ENCODE measurements around the gene ZNF653. TPM values are rescaled to one million over a fixed set of nuclear protein-coding genes. Genes with fewer than 3 reads are reported as not detected.
"Not testable (repeated sequence)": the region's sequence is repeated elsewhere in the genome, so short reads cannot be mapped to it uniquely, and the experiment has no call there.

Gene ZNF653
- total RNA-seq, 1 donor: 3.5 TPM

DNA sequence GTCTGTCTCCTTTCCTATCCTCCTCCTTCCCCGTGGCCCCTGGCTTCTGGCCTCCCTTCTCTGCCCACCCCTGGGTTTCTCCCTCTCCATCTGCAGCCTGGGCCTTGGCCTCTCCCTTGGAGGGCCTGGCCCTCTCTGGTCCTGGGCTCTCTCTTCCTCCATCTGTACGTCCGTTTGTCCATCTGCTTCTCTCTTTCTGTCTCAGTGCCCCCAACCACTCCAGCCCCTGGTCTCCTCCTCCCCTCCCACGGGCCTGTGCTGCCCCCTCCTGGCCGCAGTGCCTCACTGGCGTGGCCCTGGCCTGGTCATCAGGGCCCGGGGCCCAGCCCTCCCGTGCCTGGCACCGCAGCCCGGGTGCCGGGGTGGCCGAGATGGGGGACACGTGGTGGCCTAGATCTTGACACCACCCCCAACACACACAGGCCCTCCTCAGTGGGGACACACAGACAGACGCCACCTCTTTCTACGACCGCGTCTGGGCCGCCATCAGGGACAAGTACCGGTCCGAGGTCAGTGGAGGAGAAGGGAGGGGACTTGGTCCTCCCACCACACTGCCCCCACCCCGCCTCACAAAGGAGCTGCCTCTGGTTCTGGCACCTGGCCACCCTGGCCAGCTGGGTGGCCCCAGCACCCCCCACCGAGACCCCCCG lies 58.9 kb downstream of the ZNF653 start:
- no peaks in the 10 kb centered on the region for H3K4me1 ChIP-seq (ENCODE audit: insufficient read depth, low read length)
- H3K4me3 ChIP-seq (ENCODE audit: low read length): no peak overlapping the region
- no peaks in the 10 kb centered on the region for H3K9me3 ChIP-seq (ENCODE audit: low read depth, low read length)
- no peaks in the 10 kb centered on the region for H3K27me3 ChIP-seq (ENCODE audit: insufficient read depth, low read length)

DNA sequence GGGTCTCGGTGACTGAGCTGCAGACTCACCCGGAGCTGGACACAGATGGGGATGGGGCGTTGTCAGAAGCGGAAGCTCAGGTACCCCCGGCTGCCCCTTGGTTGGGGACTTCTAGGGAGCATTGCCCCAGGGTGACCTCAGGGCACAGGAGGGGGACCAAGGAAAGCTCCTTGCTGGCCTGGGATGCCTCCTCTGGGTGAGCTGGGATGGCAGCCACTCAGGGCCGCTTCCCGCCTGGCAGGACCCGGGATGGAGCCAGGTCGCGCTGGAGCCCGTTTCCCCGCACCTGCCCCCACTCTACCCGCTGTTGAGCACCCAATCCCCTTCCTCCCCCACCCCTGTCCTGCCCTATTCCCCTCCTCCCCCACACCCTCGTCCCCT lies 59.4 kb downstream of the ZNF653 start:
- no peaks in the 10 kb centered on the region for H3K27me3 ChIP-seq (ENCODE audit: insufficient read depth, low read length)
- H3K9me3 ChIP-seq (ENCODE audit: low read depth, low read length): no peaks in the 10 kb centered on the region
- H3K4me1 ChIP-seq (ENCODE audit: insufficient read depth, low read length): no peaks in the 10 kb centered on the region
- no peak overlapping the region for H3K4me3 ChIP-seq (ENCODE audit: low read length)

DNA sequence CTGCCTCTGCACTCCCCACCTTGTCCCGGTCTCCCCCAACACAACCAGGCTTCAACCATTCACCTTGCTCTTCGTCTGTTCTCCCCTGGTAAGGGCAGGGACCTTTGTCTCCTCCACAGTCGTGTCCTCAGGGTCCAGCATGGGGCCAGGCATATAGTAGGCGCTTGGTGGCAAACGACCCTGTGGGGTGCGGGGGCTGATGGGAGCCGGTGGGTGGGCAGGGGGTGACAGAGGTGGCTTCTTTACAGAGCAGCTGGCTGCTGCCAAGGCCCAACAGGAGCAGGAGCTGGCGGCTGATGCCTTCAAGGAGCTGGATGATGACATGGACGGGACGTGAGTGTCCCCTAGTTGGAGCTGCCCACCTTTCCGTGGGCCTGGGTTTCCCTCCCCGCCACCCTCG lies 60.5 kb downstream of the ZNF653 start:
- Histone ChIP-seq H3K4me1 (ENCODE audit: insufficient read depth, low read length) (no peaks in the 10 kb centered on the region), H3K27me3 (ENCODE audit: insufficient read depth, low read length) (no peaks in the 10 kb centered on the region), H3K9me3 (ENCODE audit: low read depth, low read length) (no peaks in the 10 kb centered on the region), H3K4me3 (ENCODE audit: low read length) (no peak overlapping the region)

DNA sequence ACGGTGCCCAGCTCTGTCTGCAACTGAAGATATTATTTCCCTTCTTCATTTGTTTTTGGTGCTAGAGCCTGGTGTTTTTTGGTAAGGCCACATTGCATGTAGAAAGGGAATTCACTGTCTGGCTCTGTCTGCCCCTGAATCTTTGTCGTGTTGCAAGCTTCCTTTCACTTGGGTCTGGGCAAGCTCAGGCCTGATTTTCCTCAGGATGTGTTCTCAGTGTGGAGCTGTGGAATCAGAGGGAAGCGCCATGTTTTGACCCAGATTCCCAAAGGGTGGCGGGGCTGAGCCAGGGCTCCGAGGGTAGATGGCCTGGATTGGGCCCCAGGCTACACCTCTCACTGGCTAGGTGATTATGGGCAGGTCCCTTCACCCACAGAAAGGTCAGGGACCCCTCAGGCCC lies 61.6 kb downstream of the ZNF653 start:
- Histone ChIP-seq H3K27me3 (ENCODE audit: insufficient read depth, low read length) (no peaks in the 10 kb centered on the region), H3K4me3 (ENCODE audit: low read length) (no peak overlapping the region), H3K9me3 (ENCODE audit: low read depth, low read length) (no peaks in the 10 kb centered on the region), H3K4me1 (ENCODE audit: insufficient read depth, low read length) (no peaks in the 10 kb centered on the region)

DNA sequence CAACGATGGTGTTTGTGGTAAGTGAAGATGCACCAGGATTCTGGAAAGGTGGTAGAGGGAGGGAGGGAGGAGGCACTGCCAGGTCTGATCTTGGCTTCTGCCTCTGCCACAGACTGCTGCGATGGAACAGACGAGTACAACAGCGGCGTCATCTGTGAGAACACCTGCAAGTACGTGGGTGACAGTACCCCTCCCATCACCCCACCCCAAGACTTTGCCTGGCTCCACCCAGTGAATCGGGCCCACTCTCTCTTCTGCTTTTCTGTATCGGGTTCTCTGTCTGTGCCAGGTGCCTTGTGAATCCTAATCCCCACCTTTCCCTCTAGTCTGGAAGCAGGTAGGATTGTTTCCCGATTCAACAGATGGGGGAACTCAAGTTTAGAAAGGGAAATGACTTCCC lies 67.7 kb downstream of the ZNF653 start:
- Histone ChIP-seq H3K27me3 (ENCODE audit: insufficient read depth, low read length) (no peaks in the 10 kb centered on the region), H3K4me1 (ENCODE audit: insufficient read depth, low read length) (peaks cover 27% of the 10 kb centered on the region), H3K9me3 (ENCODE audit: low read depth, low read length) (no peaks in the 10 kb centered on the region), H3K4me3 (ENCODE audit: low read length) (no peak overlapping the region)

DNA sequence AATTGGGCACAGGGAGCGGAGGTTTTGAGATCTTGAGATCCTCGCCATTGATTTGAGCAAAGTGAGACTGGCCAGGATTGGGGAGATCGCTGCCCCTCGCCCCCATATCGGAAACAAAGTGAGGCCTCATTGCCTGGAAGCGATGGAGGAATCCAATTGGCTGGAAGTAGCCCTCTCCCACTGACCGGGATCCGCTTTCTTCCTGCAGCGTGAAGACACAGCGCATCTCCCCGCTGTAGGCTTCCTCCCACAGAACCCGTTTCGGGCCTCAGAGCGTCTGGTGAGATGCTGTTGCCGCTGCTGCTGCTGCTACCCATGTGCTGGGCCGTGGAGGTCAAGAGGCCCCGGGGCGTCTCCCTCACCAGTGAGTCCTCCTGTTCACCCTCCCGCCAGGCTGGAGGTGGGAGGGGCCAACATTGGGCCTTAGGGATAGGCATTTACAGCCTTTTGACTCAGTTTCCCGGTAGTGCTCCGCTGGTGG lies 69.8 kb downstream of the ZNF653 start:
- no peaks in the 10 kb centered on the region for H3K9me3 ChIP-seq (ENCODE audit: low read depth, low read length)

DNA sequence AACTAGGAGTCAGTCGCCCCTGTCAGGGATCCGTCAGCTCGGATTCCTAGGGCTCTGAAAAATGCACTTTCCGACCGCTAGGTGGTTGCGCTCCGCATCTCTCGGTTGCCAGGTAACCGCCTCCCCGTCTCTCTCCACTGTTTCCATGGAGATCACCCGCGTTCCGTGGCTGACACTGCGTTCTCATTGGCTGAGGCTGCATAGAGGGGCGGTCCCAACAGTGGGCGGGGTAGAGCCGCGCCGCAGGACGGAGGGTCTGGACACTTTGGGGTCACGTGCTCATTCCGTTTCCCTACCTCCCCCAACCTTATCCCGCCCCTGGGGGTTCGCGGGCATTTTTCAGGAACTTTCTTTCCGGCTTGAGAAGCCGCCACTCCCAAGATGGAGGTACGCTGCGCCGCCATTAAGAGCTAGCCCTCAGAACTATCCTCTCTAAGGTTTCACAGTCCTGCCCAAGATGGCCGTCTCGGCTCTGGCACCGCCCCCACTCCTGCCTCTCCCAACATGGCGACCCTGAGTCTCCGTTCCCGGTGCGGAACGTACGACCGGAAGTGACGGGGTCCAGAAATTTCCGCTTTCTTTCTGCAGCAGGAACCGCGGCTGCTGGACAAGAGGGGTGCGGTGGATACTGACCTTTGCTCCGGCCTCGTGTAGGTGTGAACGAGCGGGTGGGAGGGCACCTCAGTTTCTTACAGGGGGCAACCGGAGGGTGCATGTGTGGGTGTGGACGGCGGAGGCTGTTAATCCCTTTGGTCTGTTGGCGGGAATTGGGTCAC lies 70.4 kb downstream of the ZNF653 start, which contains the start of the genes ODAD3 and PRKCSH:
Gene ODAD3, minus strand, starts transcription at position 65 of the 776 bp plus-strand sequence. CDS start 105 bp downstream, outside the sequence.
Gene PRKCSH, plus strand, starts transcription at position 579 of the 776 bp plus-strand sequence. CDS start 483 bp downstream, outside the sequence.
- Histone ChIP-seq H3K27me3 (ENCODE audit: insufficient read depth, low read length) (no peaks in the 10 kb centered on the region), H3K4me3 (ENCODE audit: low read length) (peak within 1 kb of the TSS; percentile 72), H3K9me3 (ENCODE audit: low read depth, low read length) (no peaks in the 10 kb centered on the region), H3K4me1 (ENCODE audit: insufficient read depth, low read length) (peaks cover 27% of the 10 kb centered on the region)

More for the DNA sequence above, 69.8 kb downstream of the ZNF653 start:
- Histone ChIP-seq H3K27me3 (ENCODE audit: insufficient read depth, low read length) (no peaks in the 10 kb centered on the region), H3K4me3 (ENCODE audit: low read length) (peak overlapping the region; percentile 72), H3K4me1 (ENCODE audit: insufficient read depth, low read length) (peaks cover 27% of the 10 kb centered on the region)

DNA sequence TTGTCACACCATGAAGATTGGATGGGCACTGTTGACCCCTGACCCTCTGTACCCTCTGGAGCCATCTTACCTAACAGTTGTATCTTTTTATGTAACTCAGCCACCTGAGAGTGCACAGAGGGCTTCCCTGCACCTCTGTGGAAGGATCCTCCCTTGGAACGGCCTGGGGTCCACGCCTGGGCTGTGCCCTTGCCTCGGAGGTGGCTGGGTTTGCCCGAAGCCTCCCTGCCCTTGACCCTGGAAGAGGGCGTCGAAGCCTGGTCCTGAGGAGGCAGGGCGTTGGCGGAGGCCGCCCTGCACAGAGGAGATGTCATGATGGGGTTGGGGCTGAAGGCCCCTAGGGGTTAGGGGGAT lies 71.0 kb downstream of the ZNF653 start:
- Histone ChIP-seq H3K4me1 (ENCODE audit: insufficient read depth, low read length) (peaks cover 27% of the 10 kb centered on the region), H3K9me3 (ENCODE audit: low read depth, low read length) (no peaks in the 10 kb centered on the region), H3K27me3 (ENCODE audit: insufficient read depth, low read length) (no peaks in the 10 kb centered on the region), H3K4me3 (ENCODE audit: low read length) (peak overlapping the region; percentile 72)

DNA sequence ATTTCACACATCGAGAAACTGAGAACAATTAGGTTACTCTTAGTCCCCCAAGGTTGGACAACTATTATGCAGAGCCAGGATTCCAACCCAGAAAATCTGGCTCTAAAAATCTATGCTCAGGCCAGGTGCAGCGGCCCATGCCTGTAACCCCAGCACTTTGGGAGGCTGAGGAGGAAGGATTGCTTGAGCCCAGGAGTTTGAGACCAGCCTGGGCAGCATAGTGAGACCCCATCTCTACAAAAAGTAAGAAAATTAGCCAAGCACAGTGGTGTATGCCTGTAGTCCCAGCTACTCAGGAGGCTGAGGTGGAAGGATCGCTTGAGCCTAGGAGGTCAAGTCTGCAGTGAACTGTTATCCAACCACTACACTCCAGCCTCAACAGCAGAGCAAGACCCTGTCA lies 72.1 kb downstream of the ZNF653 start:
- not testable (repeated sequence) for H3K27me3 ChIP-seq (ENCODE audit: insufficient read depth, low read length); H3K4me3 ChIP-seq (ENCODE audit: low read length); H3K9me3 ChIP-seq (ENCODE audit: low read depth, low read length)
- peaks cover 27% of the 10 kb centered on the region for H3K4me1 ChIP-seq (ENCODE audit: insufficient read depth, low read length)

Other genes with a start within 250 kb of the ZNF653 start
- 0.10 TPM for gene DOCK6, start 243.3 kb downstream of the ZNF653 start, total RNA-seq
- gene TSPAN16, start 209.7 kb downstream of the ZNF653 start, total RNA-seq: not detected
- 12.1 TPM for gene RAB3D, start 166.2 kb downstream of the ZNF653 start, total RNA-seq
- 34.3 TPM for gene TMEM205, start 159.6 kb downstream of the ZNF653 start, total RNA-seq
- gene CCDC159, start 159.3 kb downstream of the ZNF653 start, total RNA-seq: 15.6 TPM
- 7.3 TPM for gene PLPPR2, start 150.4 kb downstream of the ZNF653 start, total RNA-seq
- gene SWSAP1, start 131.2 kb downstream of the ZNF653 start, total RNA-seq: 0.94 TPM
- 8.8 TPM for gene EPOR, start 121.5 kb downstream of the ZNF653 start, total RNA-seq
- not detected for gene RGL3, start 86.5 kb downstream of the ZNF653 start, total RNA-seq
- not detected for gene ODAD3, start 70.7 kb downstream of the ZNF653 start, total RNA-seq
- 67.1 TPM for gene PRKCSH, start 70.2 kb downstream of the ZNF653 start, total RNA-seq
- not detected for gene ELAVL3, start 24.8 kb downstream of the ZNF653 start, total RNA-seq
- 23.4 TPM for gene ECSIT, start 23.3 kb upstream of the ZNF653 start, total RNA-seq
- 0.52 TPM for gene CNN1, start 33.0 kb upstream of the ZNF653 start, total RNA-seq
- gene ELOF1, start 53.4 kb upstream of the ZNF653 start, total RNA-seq: 29.3 TPM
- 17.5 TPM for gene ACP5, start 71.8 kb upstream of the ZNF653 start, total RNA-seq
- gene ZNF627, start 91.6 kb upstream of the ZNF653 start, total RNA-seq: 11.5 TPM
- gene ZNF823, start 233.1 kb upstream of the ZNF653 start, total RNA-seq: 4.4 TPM

Measured in mononuclear cell (primary cell).